Mucosa of descending colon (tissue), 3 donors: ENCODE measurements around the gene NFATC1. TPM values are rescaled to one million over a fixed set of nuclear protein-coding genes. Genes with fewer than 3 reads are reported as not detected.

ENCODE experiments used
- ATAC-seq: fragments of 200-7000 bp; cut with Tn5 transposase; one replicate; pipeline ENCODE4 v1.9.1; 2020; ENCODE audit warnings: mild to moderate bottlenecking, moderate library complexity
- DNase-seq, 3 donors: peaks; one replicate each; pipeline ENCODE4 v3.0.0-alpha.2; 2020
- H3K36me3 ChIP-seq: fragments of 200-600 bp; one replicate; pipeline ENCODE4 v1.8.0; 2021; ENCODE audit warnings: low read depth, mild to moderate bottlenecking
- H3K4me1 ChIP-seq: fragments of 200-600 bp; one replicate; pipeline ENCODE4 v1.8.0; 2021; ENCODE audit warnings: low read depth, mild to moderate bottlenecking
- H3K4me3 ChIP-seq: fragments of 200-600 bp; one replicate; pipeline ENCODE4 v1.8.0; 2021; ENCODE audit warnings: mild to moderate bottlenecking
- H3K9me3 ChIP-seq: fragments of 200-600 bp; one replicate; pipeline ENCODE4 v1.8.0; 2021; ENCODE audit warnings: mild to moderate bottlenecking
- intact Hi-C, 2 donors: fragments of 100-400 bp; cut with DNase I in 1 of 2; cut with micrococcal nuclease in 1 of 2; formaldehyde crosslinking; loops; one replicate each; pipeline versions ENCODE4 v1.11.0 to v1.11.1; 2022; cut with DNase I, micrococcal nuclease
- total RNA-seq, 3 donors: library from RNA; stranded (reverse); fragmentation: NEBNext Ultra II Directional in 2 of 3; extraction: Animal tissue kit (Norgen Biotek cat#: 25700) in 2 of 3; gene quantifications; one replicate each; pipeline versions ENCODE4 v1.2.1 to v1.2.4, GENCODE V29; 2021 to 2023
- TF ChIP-seq, protein P1 (sequence below): fragments of 200-600 bp; IDR thresholded peaks from one replicate; pipeline ENCODE4 v1.8.0; 2022; ENCODE audit warnings: antibody characterized with exemption, mild to moderate bottlenecking
- donor health status: DM: no; HTN: no; CAD: no; lungs with moderate emphysema.
- donor health status: DM: no; HTN: no; CAD: no.
- donor health status: DM: no; HTN: yes; CAD: no.

The NFATC1 gene
- total RNA-seq, 3 donors from 2014 or later: 2.9 to 12.9 (median 4.6) TPM

DNA sequence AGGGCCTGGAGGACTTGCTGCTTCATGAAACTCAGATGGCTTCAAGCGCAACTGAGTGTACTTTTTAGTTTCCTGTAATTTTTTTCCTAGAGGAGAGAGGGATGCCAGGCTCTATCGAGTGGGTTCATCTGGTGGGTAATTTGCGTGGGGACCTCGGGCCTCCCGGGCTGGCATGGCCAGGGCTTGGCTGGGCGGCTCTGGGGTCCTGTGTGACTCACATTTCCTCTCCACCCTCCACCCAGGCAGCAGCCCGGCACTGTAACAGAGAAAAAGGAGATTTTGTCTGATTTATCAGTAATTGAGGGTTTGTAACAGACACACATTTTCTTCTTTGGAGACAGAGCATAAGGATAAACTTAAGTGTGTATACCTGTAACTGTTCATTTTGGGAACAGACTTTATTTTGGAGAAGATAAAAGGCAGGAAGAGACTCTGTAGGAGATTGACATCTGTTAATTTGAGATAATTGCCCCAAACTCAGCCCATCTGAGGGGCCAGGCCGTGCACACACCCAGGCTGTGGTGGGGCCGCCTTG, 64.3 kb downstream of the NFATC1 start:
- H3K4me3 ChIP-seq: no peak overlapping the region
- TF ChIP-seq, protein P1, sequence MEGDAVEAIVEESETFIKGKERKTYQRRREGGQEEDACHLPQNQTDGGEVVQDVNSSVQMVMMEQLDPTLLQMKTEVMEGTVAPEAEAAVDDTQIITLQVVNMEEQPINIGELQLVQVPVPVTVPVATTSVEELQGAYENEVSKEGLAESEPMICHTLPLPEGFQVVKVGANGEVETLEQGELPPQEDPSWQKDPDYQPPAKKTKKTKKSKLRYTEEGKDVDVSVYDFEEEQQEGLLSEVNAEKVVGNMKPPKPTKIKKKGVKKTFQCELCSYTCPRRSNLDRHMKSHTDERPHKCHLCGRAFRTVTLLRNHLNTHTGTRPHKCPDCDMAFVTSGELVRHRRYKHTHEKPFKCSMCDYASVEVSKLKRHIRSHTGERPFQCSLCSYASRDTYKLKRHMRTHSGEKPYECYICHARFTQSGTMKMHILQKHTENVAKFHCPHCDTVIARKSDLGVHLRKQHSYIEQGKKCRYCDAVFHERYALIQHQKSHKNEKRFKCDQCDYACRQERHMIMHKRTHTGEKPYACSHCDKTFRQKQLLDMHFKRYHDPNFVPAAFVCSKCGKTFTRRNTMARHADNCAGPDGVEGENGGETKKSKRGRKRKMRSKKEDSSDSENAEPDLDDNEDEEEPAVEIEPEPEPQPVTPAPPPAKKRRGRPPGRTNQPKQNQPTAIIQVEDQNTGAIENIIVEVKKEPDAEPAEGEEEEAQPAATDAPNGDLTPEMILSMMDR: no peak
- DNase-seq (no peak), ATAC-seq (no peak)
- intact Hi-C loops: no loop called here
- no peaks in the 10 kb centered on the region for H3K4me1 ChIP-seq
- no peaks in the 10 kb centered on the region for H3K36me3 ChIP-seq
- H3K9me3 ChIP-seq: no peaks in the 10 kb centered on the region

DNA sequence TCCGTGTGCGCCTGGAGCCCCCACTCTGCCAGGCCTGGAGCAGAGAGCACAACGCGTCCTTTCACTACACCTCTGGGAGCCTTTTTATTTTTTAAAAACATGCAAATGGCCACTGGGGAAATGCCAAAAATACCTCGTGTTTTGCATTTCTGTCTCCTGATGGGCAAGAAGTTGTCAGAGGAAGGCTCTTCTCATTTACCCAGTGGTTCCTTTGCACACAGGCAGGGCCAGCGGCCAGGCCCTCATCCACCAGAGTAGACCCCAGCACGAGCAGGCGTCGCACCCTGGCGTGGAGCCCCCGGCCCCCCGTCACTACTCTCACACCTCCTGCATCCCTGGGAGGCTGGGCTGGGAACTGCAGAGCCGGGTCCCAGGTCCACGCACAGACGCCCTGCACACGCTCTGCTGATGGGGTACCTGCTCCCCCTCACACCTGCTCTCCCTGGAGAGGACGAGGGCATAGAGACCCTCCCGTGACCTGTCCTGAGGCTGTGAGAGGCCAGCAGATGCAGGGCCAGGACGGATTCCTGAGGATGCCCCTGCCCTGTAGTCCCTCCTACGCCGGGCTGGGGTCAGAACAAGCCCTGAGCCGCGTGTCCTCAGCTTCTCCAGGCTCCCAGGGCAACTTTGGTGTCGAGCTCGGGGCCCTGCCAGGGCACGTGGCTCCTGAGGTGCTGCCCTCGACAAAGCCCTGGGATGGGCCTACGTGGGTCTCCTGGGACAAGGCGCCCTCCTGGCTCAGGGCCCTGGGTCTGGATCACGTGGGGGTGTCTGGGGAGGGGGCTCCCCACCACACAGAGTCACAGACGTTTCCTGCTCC, 65.0 kb downstream of the NFATC1 start:
- peak; percentile 39 for ATAC-seq
- no peaks in the 10 kb centered on the region for H3K9me3 ChIP-seq
- intact Hi-C loops: no loop called here
- H3K4me1 ChIP-seq: no peaks in the 10 kb centered on the region
- H3K4me3 ChIP-seq: no peak overlapping the region
- TF ChIP-seq, protein P1: no peak
- no peaks in the 10 kb centered on the region for H3K36me3 ChIP-seq
- no peak for DNase-seq

DNA sequence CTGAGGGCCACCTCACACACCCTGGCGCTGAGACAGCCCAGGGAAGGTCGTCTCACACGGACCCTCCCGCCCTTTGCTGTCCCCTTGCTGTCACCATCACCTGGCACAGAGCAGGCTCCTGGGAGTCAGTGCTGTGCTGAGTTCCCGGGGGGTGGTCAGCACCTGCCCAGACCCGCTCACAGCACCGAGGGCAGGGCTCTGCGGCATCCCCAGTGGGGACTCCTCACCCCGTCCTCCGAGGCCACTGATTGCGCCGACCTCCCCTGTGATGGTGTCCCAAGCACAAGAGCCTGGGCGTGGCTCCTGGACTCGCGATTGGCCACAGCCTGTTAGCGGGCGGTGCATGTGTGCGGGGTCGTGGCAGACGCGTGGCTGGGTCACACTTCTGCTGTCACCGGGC, 65.9 kb downstream of the NFATC1 start:
- no peak overlapping the region for H3K4me3 ChIP-seq
- no peaks in the 10 kb centered on the region for H3K9me3 ChIP-seq
- H3K36me3 ChIP-seq: no peaks in the 10 kb centered on the region
- ATAC-seq: no peak
- TF ChIP-seq, protein P1: no peak
- no peaks in the 10 kb centered on the region for H3K4me1 ChIP-seq
- intact Hi-C loops: no loop called here
- no peak for DNase-seq

DNA sequence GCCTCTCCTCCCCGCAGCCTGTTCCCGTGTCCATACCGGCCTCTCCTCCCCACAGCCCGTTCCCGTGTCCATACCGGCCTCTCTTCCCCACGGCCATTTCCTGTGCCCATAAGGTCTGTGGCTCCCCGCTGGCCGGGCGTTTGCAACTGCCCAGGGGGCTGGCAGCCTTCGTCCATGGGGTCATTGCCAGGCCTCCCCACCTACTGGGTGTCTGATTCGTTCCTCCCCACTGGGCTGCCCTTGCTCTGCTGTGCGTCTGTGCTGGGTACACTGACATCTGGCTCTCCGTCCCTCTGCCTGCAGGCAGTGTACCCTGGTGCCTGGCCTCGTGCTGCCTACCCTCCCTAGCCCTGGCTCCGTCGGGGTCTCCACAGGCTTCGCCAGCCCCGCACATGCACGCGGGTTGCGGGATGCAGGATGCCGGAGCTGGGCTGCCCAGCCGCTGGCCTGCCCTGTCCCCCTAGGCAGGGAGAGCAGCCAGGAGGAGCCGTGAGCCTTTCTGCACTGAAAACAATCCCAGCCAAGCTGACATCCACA, 67.8 kb downstream of the NFATC1 start:
- Histone ChIP-seq H3K9me3 (no peaks in the 10 kb centered on the region), H3K4me3 (no peak overlapping the region), H3K36me3 (no peaks in the 10 kb centered on the region), H3K4me1 (no peaks in the 10 kb centered on the region)
- ATAC-seq (no peak), DNase-seq (no peak)
- TF ChIP-seq, protein P1: no peak
- intact Hi-C loops: no loop called here

DNA sequence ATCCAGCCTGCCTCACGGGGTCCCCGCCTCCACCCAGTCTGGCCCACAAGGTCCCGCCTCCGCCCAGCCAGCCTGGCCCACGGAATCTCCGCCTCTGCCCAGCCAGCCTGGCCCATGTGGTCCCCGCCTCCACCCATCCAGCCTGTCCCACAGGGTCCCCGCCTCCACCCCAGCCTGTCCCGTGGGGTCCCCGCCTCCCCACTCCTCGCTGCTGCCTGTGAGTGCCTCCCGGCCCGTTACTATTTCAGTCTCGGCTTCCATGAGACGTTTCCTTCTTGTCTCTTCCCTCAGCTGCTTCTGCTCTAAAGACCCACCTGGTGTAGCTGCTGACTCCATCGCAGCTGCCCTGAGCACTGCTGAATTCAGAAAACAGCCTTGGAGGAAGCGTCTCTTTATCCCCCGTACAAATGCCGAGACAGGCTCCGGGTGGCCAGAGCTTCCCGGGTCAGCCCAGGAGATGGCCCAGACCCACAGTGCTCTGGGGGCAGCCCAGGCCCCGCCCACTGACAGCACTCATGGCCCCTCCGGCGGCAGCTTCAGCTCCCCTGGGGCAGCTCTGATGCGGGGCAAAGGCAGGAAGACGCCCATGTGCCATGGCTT, 69.8 kb downstream of the NFATC1 start:
- Histone ChIP-seq H3K4me3 (no peak overlapping the region), H3K36me3 (no peaks in the 10 kb centered on the region), H3K9me3 (no peaks in the 10 kb centered on the region), H3K4me1 (no peaks in the 10 kb centered on the region)
- peak; percentile 60 for ATAC-seq
- intact Hi-C loops: no loop called here
- DNase-seq: peak in 1 of 3 donors; percentile 72
- TF ChIP-seq, protein P1: no peak
